ENCODE data around the gene PSMB7.

The PSMB7 gene

DNA sequence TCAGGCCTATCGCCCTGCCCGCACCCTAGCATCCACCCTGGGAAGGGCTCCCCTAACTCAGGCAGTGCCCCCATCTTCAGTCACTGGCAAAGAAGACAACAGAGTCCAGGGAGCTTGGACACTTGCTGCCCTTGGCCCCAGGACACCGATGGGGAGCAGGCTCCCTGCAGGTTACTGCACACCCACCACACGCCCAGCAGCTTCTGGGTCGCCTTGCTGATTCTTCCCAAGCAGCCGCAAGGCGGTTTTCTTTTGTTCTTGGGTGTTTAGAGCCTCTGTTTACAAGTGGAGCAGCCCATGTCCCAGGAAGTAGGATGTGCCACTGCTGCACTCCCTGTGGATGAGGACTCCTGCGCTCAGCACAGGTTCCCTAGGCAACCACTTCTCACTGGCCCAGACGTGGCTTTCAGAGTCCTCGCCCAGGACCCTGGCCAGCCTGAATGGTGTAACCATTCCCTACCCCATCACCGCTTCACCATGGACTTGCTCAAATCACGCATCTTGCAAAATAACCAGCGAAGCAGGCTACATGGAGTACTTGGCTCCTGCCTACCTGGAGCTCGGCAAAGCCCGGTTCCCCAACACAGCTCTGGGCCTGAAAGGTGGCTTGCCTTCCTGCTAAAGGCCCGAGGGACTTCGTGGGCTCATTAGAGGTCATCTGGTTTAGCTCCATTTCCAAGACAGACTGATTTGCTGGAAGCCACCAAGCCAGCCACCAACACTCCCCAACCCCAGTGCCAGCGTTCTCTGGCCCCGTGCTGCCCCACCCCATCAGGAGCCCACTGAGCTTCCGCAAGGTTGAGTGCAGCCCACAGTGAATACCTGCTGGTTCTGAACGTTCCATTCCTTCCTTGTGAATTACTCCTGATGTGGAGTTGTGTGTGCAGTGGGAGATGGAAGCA is 60.0 kb downstream of the PSMB7 start:
- Histone ChIP-seq H3K79me2 (ENCODE audit: low read length) (peaks cover 61% of the 10 kb centered on the region), H3K27ac (ENCODE audit: low read length) (no peak overlapping the region), H3K4me2 (ENCODE audit: low read depth, low read length) (no peak overlapping the region), H3F3A (ENCODE audit: insufficient read depth, low read length) (no peaks in the 10 kb centered on the region), H3K4me1 (ENCODE audit: low read length) (no peaks in the 10 kb centered on the region), H3K4me3 (ENCODE audit: low read length) (no peak overlapping the region), H3K27me3 (replicated peaks; ENCODE audit: insufficient read depth, low read length) (no peaks in the 10 kb centered on the region), H3K9me2 (replicated peaks; ENCODE audit: insufficient read depth, low read length) (no peaks in the 10 kb centered on the region), H3K9ac (ENCODE audit: low read length) (no peak overlapping the region), H4K20me1 (ENCODE audit: insufficient read depth, low read length) (peaks cover 22% of the 10 kb centered on the region), H3K9me3 (replicated peaks; ENCODE audit: insufficient read depth, low read length) (no peaks in the 10 kb centered on the region), H2AFZ (ENCODE audit: low read length) (no peak overlapping the region), H3K36me3 (replicated peaks; ENCODE audit: insufficient read depth, low read length) (peaks cover 15% of the 10 kb centered on the region; the same call in 1 of the 2 replicates)
- TF ChIP-seq EZH2 (optimal IDR thresholded peaks at IDR 0.05; ENCODE audit: low read depth, low read length), result no peak
- no peak for TF ChIP-seq EZH2phosphoT487 (IDR thresholded peaks at IDR 0.05; ENCODE audit: low read length)
- TF ChIP-seq, protein P1, sequence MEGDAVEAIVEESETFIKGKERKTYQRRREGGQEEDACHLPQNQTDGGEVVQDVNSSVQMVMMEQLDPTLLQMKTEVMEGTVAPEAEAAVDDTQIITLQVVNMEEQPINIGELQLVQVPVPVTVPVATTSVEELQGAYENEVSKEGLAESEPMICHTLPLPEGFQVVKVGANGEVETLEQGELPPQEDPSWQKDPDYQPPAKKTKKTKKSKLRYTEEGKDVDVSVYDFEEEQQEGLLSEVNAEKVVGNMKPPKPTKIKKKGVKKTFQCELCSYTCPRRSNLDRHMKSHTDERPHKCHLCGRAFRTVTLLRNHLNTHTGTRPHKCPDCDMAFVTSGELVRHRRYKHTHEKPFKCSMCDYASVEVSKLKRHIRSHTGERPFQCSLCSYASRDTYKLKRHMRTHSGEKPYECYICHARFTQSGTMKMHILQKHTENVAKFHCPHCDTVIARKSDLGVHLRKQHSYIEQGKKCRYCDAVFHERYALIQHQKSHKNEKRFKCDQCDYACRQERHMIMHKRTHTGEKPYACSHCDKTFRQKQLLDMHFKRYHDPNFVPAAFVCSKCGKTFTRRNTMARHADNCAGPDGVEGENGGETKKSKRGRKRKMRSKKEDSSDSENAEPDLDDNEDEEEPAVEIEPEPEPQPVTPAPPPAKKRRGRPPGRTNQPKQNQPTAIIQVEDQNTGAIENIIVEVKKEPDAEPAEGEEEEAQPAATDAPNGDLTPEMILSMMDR (IDR thresholded peaks at IDR 0.05; ENCODE audit: low read length), result no peak
- no peak for DNase-seq

DNA sequence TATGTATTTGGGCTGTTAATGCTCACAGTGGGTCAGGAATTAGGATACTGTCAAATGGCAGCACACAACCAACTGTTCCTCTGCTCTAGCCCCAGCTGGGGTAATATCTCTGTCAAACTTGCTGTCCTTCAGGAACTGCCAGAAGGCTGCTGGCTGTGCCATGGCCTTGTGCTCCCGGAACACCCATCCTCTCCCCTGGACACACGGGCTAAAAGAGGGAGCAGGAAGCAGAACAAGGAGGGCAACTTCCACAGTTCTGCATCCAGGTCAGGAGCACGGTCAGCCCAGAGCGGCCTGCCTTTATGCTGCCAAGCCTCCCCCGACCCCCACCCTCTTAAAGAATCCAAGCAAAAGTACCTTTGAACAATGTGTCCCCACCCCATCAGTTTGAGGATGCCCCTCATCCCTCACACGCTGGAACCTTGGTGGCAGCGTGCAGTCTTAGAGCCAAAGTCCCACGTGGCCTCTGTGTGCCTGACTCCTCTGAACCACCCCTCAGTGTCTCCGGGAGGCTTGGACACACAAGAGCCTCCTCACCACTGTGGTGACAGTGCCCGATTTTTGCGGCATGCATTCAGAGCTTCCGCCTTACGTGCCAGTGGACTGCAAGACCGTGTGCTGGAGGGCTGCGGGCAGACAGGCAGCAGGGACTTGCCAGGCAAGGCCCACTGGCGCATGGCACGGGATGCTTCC is 60.8 kb downstream of the PSMB7 start:
- peaks cover 53% of the 10 kb centered on the region for H3K79me2 ChIP-seq (ENCODE audit: low read length)
- no peak overlapping the region for H3K27ac ChIP-seq (ENCODE audit: low read length)
- no peak for TF ChIP-seq EZH2 (optimal IDR thresholded peaks at IDR 0.05; ENCODE audit: low read depth, low read length)
- TF ChIP-seq EZH2phosphoT487 (IDR thresholded peaks at IDR 0.05; ENCODE audit: low read length), result no peak
- TF ChIP-seq, protein P1 (IDR thresholded peaks at IDR 0.05; ENCODE audit: low read length), result no peak
- H3K4me1 ChIP-seq (ENCODE audit: low read length), result no peaks in the 10 kb centered on the region
- H3K9ac ChIP-seq (ENCODE audit: low read length), result no peak overlapping the region
- no peak overlapping the region for H2AFZ ChIP-seq (ENCODE audit: low read length)
- no peaks in the 10 kb centered on the region for H3F3A ChIP-seq (ENCODE audit: insufficient read depth, low read length)
- no peaks in the 10 kb centered on the region for H3K9me2 ChIP-seq (replicated peaks; ENCODE audit: insufficient read depth, low read length)
- H3K36me3 ChIP-seq (replicated peaks; ENCODE audit: insufficient read depth, low read length), result peaks cover 15% of the 10 kb centered on the region; the same call in 1 of the 2 replicates
- no peak for DNase-seq
- no peaks in the 10 kb centered on the region for H3K9me3 ChIP-seq (replicated peaks; ENCODE audit: insufficient read depth, low read length)
- peaks cover 18% of the 10 kb centered on the region for H4K20me1 ChIP-seq (ENCODE audit: insufficient read depth, low read length)
- H3K4me2 ChIP-seq (ENCODE audit: low read depth, low read length), result no peak overlapping the region
- H3K27me3 ChIP-seq (replicated peaks; ENCODE audit: insufficient read depth, low read length), result no peaks in the 10 kb centered on the region
- H3K4me3 ChIP-seq (ENCODE audit: low read length), result no peak overlapping the region

DNA sequence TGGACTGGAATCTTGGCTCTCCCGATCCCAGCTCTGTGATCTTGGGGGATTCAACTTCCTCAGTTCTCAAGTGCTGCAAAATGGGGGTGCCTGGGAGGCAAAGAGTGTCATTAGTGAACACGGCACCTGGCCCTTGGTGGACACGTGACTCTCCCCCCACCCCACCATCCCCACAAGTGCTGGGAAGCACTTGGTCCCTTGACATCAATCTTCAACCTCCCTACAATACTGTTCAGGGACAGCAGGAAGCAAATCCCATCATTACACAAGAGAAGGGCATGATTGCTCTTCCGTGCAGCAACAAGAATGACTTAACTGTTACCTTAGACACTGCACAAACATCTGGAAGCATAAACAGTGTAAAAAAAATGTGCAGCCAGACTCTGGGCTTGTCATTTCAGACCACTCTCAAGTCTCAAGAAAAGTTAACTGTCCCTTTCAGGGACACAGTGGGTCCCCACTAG is 61.4 kb downstream of the PSMB7 start:
- TF ChIP-seq EZH2 (optimal IDR thresholded peaks at IDR 0.05; ENCODE audit: low read depth, low read length) (no peak), EZH2phosphoT487 (IDR thresholded peaks at IDR 0.05; ENCODE audit: low read length) (no peak)
- TF ChIP-seq, protein P1 (IDR thresholded peaks at IDR 0.05; ENCODE audit: low read length), result no peak
- H3K9ac ChIP-seq (ENCODE audit: low read length), result no peak overlapping the region
- H2AFZ ChIP-seq (ENCODE audit: low read length), result no peak overlapping the region
- peaks cover 46% of the 10 kb centered on the region for H3K79me2 ChIP-seq (ENCODE audit: low read length)
- H3K4me1 ChIP-seq (ENCODE audit: low read length), result no peaks in the 10 kb centered on the region
- H3K27ac ChIP-seq (ENCODE audit: low read length), result no peak overlapping the region
- no peak overlapping the region for H3K4me2 ChIP-seq (ENCODE audit: low read depth, low read length)
- no peak for DNase-seq
- H4K20me1 ChIP-seq (ENCODE audit: insufficient read depth, low read length), result peaks cover 12% of the 10 kb centered on the region
- no peaks in the 10 kb centered on the region for H3F3A ChIP-seq (ENCODE audit: insufficient read depth, low read length)
- H3K36me3 ChIP-seq (replicated peaks; ENCODE audit: insufficient read depth, low read length), result peaks cover 15% of the 10 kb centered on the region; the same call in 1 of the 2 replicates
- no peaks in the 10 kb centered on the region for H3K9me2 ChIP-seq (replicated peaks; ENCODE audit: insufficient read depth, low read length)
- no peaks in the 10 kb centered on the region for H3K9me3 ChIP-seq (replicated peaks; ENCODE audit: insufficient read depth, low read length)
- no peaks in the 10 kb centered on the region for H3K27me3 ChIP-seq (replicated peaks; ENCODE audit: insufficient read depth, low read length)
- no peak overlapping the region for H3K4me3 ChIP-seq (ENCODE audit: low read length)

Measured in MM.1S (cell line).